HEK293 (cell line): Measurements from ENCODE around the gene MAP2.
"Not testable (repeated sequence)": the region's sequence is repeated elsewhere in the genome, so short reads cannot be mapped to it uniquely, and the experiment has no call there.

Experiments used
- CTCF ChIA-PET: fragments of 350-600 bp; formaldehyde crosslinking; extraction: SDS; loops from one replicate; lab custom pipeline; 2021; ENCODE audit warnings: antibody characterized with exemption; lab: Yijun Ruan, JAX
- POLR2A ChIA-PET: fragments of 300-600 bp; formaldehyde crosslinking; extraction: SDS; loops from one replicate; lab custom pipeline; 2020; ENCODE audit warnings: antibody characterized with exemption, inconsistent platforms; lab: Yijun Ruan, JAX
- H3K27ac ChIP-seq: fragments of 200-500 bp; sonication (Bioruptor generic); 2 replicates; pipeline ENCODE4 v1.5.1; 2014; ENCODE audit warnings: low read depth, low read length, control low read depth, inconsistent platforms; ENCODE audit errors: extremely low read depth
- H3K36me3 ChIP-seq, 2 experiments: fragments of 200-500 bp in 1 of 2; sonication (Bioruptor generic) in 1 of 2; 1 replicate in 1 of 2; 2 replicates in 1 of 2; pipeline ENCODE4 v1.5.1; 2014 to 2017; ENCODE audit warnings: inconsistent platforms in 2 of 2, low read length in 2 of 2; ENCODE audit not compliant: control insufficient read depth in 2 of 2, insufficient read depth in 1 of 2
- H3K4me1 ChIP-seq: fragments of 200-500 bp; sonication (Bioruptor generic); 2 replicates; pipeline ENCODE4 v1.5.1; 2014; ENCODE audit warnings: mild to moderate bottlenecking, low read length, inconsistent platforms; ENCODE audit not compliant: control insufficient read depth, insufficient read depth
- H3K4me3 ChIP-seq: 2 replicates; pipeline ENCODE4 v1.5.1; 2011; ENCODE audit warnings: low read depth, mild to moderate bottlenecking, control low read depth, low read length, moderate library complexity
- H3K9me3 ChIP-seq: fragments of 200-500 bp; sonication (Bioruptor generic); 2 replicates; pipeline ENCODE4 v1.5.1; 2014; ENCODE audit warnings: low read depth, low read length, inconsistent platforms; ENCODE audit not compliant: control insufficient read depth, insufficient read depth
- HOXD13 ChIP-seq: sonication (generic); formaldehyde crosslinking; IDR thresholded peaks from 2 replicates; pipeline ENCODE4 v1.8.0; 2022; ENCODE audit warnings: missing genetic modification reagents, borderline replicate concordance
- KLF7 ChIP-seq: fragments of 450-650 bp; formaldehyde crosslinking; IDR thresholded peaks from 2 replicates; pipeline ENCODE4 v1.5.1; 2016; ENCODE audit warnings: missing biosample characterization, missing genetic modification characterization, borderline replicate concordance
- MYNN ChIP-seq: fragments of 450-650 bp; formaldehyde crosslinking; IDR thresholded peaks from 2 replicates; pipeline ENCODE4 v1.5.1; 2016; ENCODE audit warnings: missing biosample characterization, missing genetic modification characterization, borderline replicate concordance
- PRDM1 ChIP-seq: fragments of 450-650 bp; formaldehyde crosslinking; IDR thresholded peaks from 2 replicates; pipeline ENCODE4; 2016; ENCODE audit warnings: missing biosample characterization, missing genetic modification characterization
- REPIN1 ChIP-seq: fragments of 450-650 bp; formaldehyde crosslinking; IDR thresholded peaks from 2 replicates; pipeline ENCODE4 v1.5.1; 2017; ENCODE audit warnings: missing biosample characterization, missing genetic modification characterization, low read depth
- SETDB1 ChIP-seq: IDR thresholded peaks from one replicate; pipeline ENCODE4 v1.6.1; 2017; ENCODE audit warnings: mild to moderate bottlenecking, low read length, moderate library complexity, mixed read lengths; ENCODE audit not compliant: insufficient read length
- TCF7L2 ChIP-seq: IDR thresholded peaks from 2 replicates; pipeline ENCODE4 v1.6.1; 2011; ENCODE audit warnings: low read depth, mild to moderate bottlenecking, inconsistent platforms, low read length, moderate library complexity, borderline replicate concordance
- ZNF114 ChIP-seq: fragments of 450-650 bp; formaldehyde crosslinking; IDR thresholded peaks from 2 replicates; pipeline ENCODE4 v1.5.0; 2017; ENCODE audit warnings: missing biosample characterization, missing genetic modification characterization
- ZNF157 ChIP-seq: fragments of 450-650 bp; formaldehyde crosslinking; IDR thresholded peaks from 2 replicates; pipeline ENCODE4 v1.5.1; 2016; ENCODE audit warnings: missing biosample characterization, missing genetic modification characterization
- ZNF169 ChIP-seq: fragments of 450-650 bp; formaldehyde crosslinking; IDR thresholded peaks from 2 replicates; pipeline ENCODE4 v1.5.1; 2016; ENCODE audit warnings: missing biosample characterization, missing genetic modification characterization
- ZNF184 ChIP-seq: fragments of 450-650 bp; IDR thresholded peaks from 2 replicates; pipeline ENCODE4 v1.5.1; 2018; ENCODE audit warnings: missing biosample characterization, mild to moderate bottlenecking, missing genetic modification characterization
- ZNF223 ChIP-seq: fragments of 450-650 bp; formaldehyde crosslinking; IDR thresholded peaks from 2 replicates; pipeline ENCODE4 v1.5.1; 2016; ENCODE audit warnings: missing biosample characterization, missing genetic modification characterization
- ZNF23 ChIP-seq: fragments of 450-650 bp; formaldehyde crosslinking; IDR thresholded peaks from 2 replicates; pipeline ENCODE4 v1.5.1; 2016; ENCODE audit warnings: missing biosample characterization, missing genetic modification characterization, borderline replicate concordance
- ZNF391 ChIP-seq: fragments of 450-650 bp; formaldehyde crosslinking; IDR thresholded peaks from 2 replicates; pipeline ENCODE4 v1.5.1; 2016; ENCODE audit warnings: low read depth, missing biosample characterization, missing genetic modification characterization, borderline replicate concordance
- ZNF544 ChIP-seq: fragments of 450-650 bp; formaldehyde crosslinking; IDR thresholded peaks from 2 replicates; pipeline ENCODE4 v1.5.0; 2017; ENCODE audit warnings: missing biosample characterization, missing genetic modification characterization
- ZNF624 ChIP-seq: fragments of 450-650 bp; formaldehyde crosslinking; IDR thresholded peaks from 2 replicates; pipeline ENCODE4 v1.5.1; 2017; ENCODE audit warnings: missing biosample characterization, missing genetic modification characterization
- ZNF747 ChIP-seq: fragments of 450-650 bp; formaldehyde crosslinking; IDR thresholded peaks from 2 replicates; pipeline ENCODE4 v1.5.1; 2016; ENCODE audit warnings: missing biosample characterization, missing genetic modification characterization
- ZNF776 ChIP-seq: fragments of 450-650 bp; formaldehyde crosslinking; IDR thresholded peaks from 2 replicates; pipeline ENCODE4 v1.5.0; 2017; ENCODE audit warnings: missing biosample characterization, missing genetic modification characterization, borderline replicate concordance
- ZNF830 ChIP-seq: fragments of 450-650 bp; IDR thresholded peaks from 2 replicates; pipeline ENCODE4 v1.5.0; 2018; ENCODE audit warnings: missing biosample characterization, missing genetic modification characterization, low read depth, mild to moderate bottlenecking, moderate library complexity
- ZNF837 ChIP-seq: fragments of 450-650 bp; formaldehyde crosslinking; IDR thresholded peaks from 2 replicates; pipeline ENCODE4 v1.5.1; 2016; ENCODE audit warnings: missing biosample characterization, missing genetic modification characterization
- ZNF843 ChIP-seq: fragments of 450-650 bp; formaldehyde crosslinking; IDR thresholded peaks from 2 replicates; pipeline ENCODE4 v1.5.1; 2016; ENCODE audit warnings: missing biosample characterization, missing genetic modification characterization
- ZSCAN23 ChIP-seq: fragments of 450-650 bp; formaldehyde crosslinking; IDR thresholded peaks from 2 replicates; pipeline ENCODE4 v1.5.1; 2016; ENCODE audit warnings: missing biosample characterization, missing genetic modification characterization
- TF ChIP-seq, protein P1 (sequence below): IDR thresholded peaks from 2 replicates; pipeline ENCODE4 v1.6.1; 2011; ENCODE audit warnings: mild to moderate bottlenecking, low read depth, low read length, borderline replicate concordance
- TF ChIP-seq, protein P2 (sequence below): fragments of 450-650 bp; formaldehyde crosslinking; IDR thresholded peaks from 2 replicates; pipeline ENCODE4 v1.5.1; 2016; ENCODE audit warnings: missing biosample characterization, missing genetic modification characterization, low read depth
- TF ChIP-seq, protein P3 (sequence below): fragments of 450-650 bp; formaldehyde crosslinking; IDR thresholded peaks from 2 replicates; pipeline ENCODE4 v1.5.1; 2017; ENCODE audit warnings: missing biosample characterization, missing genetic modification characterization

MAP2 gene

DNA sequence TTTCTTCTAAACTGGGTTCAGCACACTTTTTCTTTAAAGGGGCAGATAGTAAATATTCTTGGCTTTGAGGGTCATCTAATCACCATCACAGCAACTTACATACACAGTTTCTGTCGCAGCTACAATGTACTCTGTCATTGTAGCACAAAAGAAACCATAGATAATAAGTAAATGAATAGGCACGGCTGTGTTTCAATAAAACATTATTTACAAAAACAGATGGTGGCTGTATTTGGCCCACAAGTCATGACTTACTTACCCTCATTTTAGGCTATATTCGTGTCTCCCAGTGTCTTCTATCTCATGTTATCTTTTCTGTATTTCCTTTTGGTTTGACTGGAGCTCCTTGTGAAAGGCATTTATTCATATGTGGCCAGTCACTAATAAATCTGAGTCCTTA lies 168.3 kb downstream of the MAP2 start:
- no peak overlapping the region for H3K4me3 ChIP-seq
- H3K36me3 ChIP-seq: no peaks in the 10 kb centered on the region
- H3K9me3 ChIP-seq: no peaks in the 10 kb centered on the region
- H3K27ac ChIP-seq: no peak overlapping the region
- ChIA-PET POLR2A (no interaction called here), CTCF (no interaction called here)
- no peaks in the 10 kb centered on the region for H3K4me1 ChIP-seq
- TF ChIP-seq, protein P1, sequence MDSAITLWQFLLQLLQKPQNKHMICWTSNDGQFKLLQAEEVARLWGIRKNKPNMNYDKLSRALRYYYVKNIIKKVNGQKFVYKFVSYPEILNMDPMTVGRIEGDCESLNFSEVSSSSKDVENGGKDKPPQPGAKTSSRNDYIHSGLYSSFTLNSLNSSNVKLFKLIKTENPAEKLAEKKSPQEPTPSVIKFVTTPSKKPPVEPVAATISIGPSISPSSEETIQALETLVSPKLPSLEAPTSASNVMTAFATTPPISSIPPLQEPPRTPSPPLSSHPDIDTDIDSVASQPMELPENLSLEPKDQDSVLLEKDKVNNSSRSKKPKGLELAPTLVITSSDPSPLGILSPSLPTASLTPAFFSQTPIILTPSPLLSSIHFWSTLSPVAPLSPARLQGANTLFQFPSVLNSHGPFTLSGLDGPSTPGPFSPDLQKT: no peak
- TF ChIP-seq REPIN1 (tag by site-specific recombination) (no peak), ZNF624 (tag by site-specific recombination) (no peak), ZNF184 (tag by site-specific recombination) (no peak), ZNF391 (tag by site-specific recombination) (no peak), SETDB1 (no peak), ZNF837 (tag by site-specific recombination) (no peak), PRDM1 (no peak), ZSCAN23 (no peak), ZNF157 (tag by site-specific recombination) (no peak), HOXD13 (CRISPR knock-in tag) (no peak), KLF7 (tag by site-specific recombination) (no peak), ZNF544 (no peak)

- TF ChIP-seq MYNN (tag by site-specific recombination): no peak
- TF ChIP-seq ZNF776: no peak
- TF ChIP-seq, protein P2, sequence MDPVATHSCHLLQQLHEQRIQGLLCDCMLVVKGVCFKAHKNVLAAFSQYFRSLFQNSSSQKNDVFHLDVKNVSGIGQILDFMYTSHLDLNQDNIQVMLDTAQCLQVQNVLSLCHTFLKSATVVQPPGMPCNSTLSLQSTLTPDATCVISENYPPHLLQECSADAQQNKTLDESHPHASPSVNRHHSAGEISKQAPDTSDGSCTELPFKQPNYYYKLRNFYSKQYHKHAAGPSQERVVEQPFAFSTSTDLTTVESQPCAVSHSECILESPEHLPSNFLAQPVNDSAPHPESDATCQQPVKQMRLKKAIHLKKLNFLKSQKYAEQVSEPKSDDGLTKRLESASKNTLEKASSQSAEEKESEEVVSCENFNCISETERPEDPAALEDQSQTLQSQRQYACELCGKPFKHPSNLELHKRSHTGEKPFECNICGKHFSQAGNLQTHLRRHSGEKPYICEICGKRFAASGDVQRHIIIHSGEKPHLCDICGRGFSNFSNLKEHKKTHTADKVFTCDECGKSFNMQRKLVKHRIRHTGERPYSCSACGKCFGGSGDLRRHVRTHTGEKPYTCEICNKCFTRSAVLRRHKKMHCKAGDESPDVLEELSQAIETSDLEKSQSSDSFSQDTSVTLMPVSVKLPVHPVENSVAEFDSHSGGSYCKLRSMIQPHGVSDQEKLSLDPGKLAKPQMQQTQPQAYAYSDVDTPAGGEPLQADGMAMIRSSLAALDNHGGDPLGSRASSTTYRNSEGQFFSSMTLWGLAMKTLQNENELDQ: no peak
- TF ChIP-seq ZNF114 (tag by site-specific recombination): no peak
- TF ChIP-seq ZNF223 (tag by site-specific recombination): no peak
- H3K4me1 ChIP-seq: no peaks in the 10 kb centered on the region
- H3K36me3 ChIP-seq: no peaks in the 10 kb centered on the region
- CTCF ChIA-PET: interaction anchor here (0.6 kb wide), 1 partner anchor 264 kb away, joined by 3 read pairs; no protein-coding TSS in a partner anchor
- H3K4me3 ChIP-seq: no peak overlapping the region
- no peak overlapping the region for H3K27ac ChIP-seq
- POLR2A ChIA-PET: interaction anchor here (0.6 kb wide), 1 partner anchor 367 kb away, joined by 3 read pairs; no protein-coding TSS in a partner anchor
- H3K9me3 ChIP-seq: no peaks in the 10 kb centered on the region
Observed at GRCh38 chr2:209593930-209594329, 170.1 kb downstream of the MAP2 start.

GRCh38 chr2:209596262-209596661 lies 172.4 kb downstream of the MAP2 start:
- Histone ChIP-seq H3K36me3 (no peaks in the 10 kb centered on the region), H3K27ac (no peak overlapping the region), H3K4me3 (no peak overlapping the region), H3K9me3 (no peaks in the 10 kb centered on the region), H3K4me1 (no peaks in the 10 kb centered on the region)
- CTCF ChIA-PET: no interaction called here
- TF ChIP-seq ZNF747 (tag by site-specific recombination): no peak
- no peak for TF ChIP-seq ZNF830 (tag by site-specific recombination)
- TF ChIP-seq ZNF843 (tag by site-specific recombination): no peak
- TF ChIP-seq ZNF169: no peak
- no peak for TF ChIP-seq TCF7L2
- TF ChIP-seq ZNF23 (tag by site-specific recombination): no peak
- TF ChIP-seq, protein P3, sequence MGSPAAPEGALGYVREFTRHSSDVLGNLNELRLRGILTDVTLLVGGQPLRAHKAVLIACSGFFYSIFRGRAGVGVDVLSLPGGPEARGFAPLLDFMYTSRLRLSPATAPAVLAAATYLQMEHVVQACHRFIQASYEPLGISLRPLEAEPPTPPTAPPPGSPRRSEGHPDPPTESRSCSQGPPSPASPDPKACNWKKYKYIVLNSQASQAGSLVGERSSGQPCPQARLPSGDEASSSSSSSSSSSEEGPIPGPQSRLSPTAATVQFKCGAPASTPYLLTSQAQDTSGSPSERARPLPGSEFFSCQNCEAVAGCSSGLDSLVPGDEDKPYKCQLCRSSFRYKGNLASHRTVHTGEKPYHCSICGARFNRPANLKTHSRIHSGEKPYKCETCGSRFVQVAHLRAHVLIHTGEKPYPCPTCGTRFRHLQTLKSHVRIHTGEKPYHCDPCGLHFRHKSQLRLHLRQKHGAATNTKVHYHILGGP: no peak
- TF ChIP-seq, all 188 proteins: peak for 0
- POLR2A ChIA-PET: no interaction called here

DNA sequence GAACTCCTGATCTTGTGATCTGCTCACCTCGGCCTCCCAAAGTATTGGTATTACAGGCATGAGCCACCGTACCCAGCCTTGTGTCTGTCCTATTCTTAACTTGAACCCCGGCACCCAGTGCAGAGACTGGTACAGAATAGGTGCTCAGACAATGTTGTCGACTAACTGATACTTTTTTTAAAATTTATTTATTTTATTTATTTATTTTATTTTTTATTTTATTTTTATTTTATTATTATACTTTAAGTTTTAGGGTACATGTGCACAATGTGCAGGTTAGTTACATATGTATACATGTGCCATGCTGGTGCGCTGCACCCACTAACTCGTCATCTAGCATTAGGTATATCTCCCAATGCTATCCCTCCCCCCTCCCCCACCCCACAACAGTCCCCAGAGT lies 174.4 kb downstream of the MAP2 start:
- POLR2A ChIA-PET, H3K4me1 ChIP-seq, H3K27ac ChIP-seq, H3K36me3 ChIP-seq, H3K4me3 ChIP-seq, H3K9me3 ChIP-seq: not testable (repeated sequence)
- CTCF ChIA-PET: interaction anchor here (0.6 kb wide), 1 partner anchor 1406 kb away, joined by 3 read pairs; no protein-coding TSS in a partner anchor
